Pulmonary artery endothelial cell (primary cell): ENCODE data around the gene METTL15. TPM values are rescaled to one million over a fixed set of nuclear protein-coding genes. Genes with fewer than 3 reads are reported as not detected.
A peak's percentile ranks its signal among the peaks of the same experiment; 100 is the strongest.
"Not testable (repeated sequence)": the region's sequence is repeated elsewhere in the genome, so short reads cannot be mapped to it uniquely, and the experiment has no call there.

Experiments
- DNase-seq: peaks from one replicate; pipeline ENCODE4 v3.0.0-alpha.2; 2011; ENCODE audit warnings: low read depth, low spot score
- total RNA-seq: library from RNA; depleted of rRNA; stranded (reverse); fragments of >200 nt; gene quantifications from 2 replicates; pipeline ENCODE4 v1.2.3, GENCODE V29; 2014

Gene METTL15
- total RNA-seq, 1 donor from 2014 or later, result 11.2 TPM

DNA sequence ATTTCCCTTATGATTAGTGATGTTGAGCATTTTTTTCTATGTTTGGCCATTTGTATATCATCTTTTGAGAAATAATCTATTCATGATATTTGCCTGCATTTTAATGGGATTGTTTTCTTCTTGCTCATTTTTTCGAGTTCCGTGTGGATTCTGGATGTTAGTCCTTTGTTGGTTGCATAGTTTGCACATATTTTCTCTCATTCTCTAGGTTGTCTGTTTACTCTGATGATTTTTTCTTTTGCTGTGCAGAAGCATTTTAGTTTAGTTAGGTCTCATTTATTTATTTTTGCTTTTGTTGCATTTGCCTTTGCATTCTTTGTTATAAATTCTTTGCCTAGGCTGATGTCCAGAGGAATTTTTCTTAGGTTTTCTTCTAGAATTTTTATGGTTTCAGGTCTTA, 87.3 kb downstream of the METTL15 start:
- DNase-seq, result no peak

GRCh38 chr11:28209906-28210305, 101.7 kb downstream of the METTL15 start:
- DNase-seq, result no peak

- DNase-seq, result not testable (repeated sequence)
Observed at GRCh38 chr11:28222063-28222462, 113.9 kb downstream of the METTL15 start.

- no peak for DNase-seq
Observed at GRCh38 chr11:28223577-28223976, 115.4 kb downstream of the METTL15 start.

DNA sequence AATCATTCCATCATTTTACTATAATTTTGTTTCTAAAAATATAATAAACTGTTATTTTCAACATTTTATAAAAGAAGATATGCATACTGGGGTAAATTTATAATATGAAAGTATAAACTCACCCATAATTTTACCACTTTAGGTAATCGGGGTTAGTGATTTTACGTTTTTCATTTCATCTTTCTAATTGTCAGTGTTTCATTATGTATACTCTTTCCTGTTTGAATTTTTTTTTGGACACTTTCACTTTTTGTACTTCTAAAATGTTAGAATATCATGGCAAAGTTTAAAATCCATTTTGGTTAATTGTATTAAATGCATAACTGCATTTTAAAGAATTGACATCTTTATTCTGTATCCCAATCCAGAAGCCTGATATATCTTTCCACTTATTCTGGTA, 115.8 kb downstream of the METTL15 start:
- DNase-seq, result no peak

DNA sequence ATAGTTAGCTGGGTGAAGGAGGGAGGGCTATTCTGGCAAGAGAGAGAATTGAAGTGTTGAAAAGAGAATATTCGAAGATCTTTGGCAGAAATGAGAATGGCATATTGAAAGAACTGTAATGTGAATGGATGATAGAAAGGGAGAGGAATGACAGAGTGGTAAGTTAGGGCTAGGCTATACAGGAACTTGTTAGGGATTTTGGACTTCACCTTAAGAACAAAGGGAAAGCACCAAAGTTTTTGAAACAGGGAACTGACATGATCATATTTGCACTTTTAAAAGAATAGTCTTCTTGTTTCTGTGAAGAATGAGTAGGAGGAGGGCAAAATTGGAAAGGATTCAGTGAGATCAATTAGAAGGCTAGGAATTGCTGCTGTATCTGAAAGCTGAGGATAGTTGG, 119.3 kb downstream of the METTL15 start:
- no peak for DNase-seq

GRCh38 chr11:28228196-28228895, 120.2 kb downstream of the METTL15 start:
- DNase-seq, result peak; percentile 1

GRCh38 chr11:28231475-28231874, 123.3 kb downstream of the METTL15 start:
- no peak for DNase-seq

DNA sequence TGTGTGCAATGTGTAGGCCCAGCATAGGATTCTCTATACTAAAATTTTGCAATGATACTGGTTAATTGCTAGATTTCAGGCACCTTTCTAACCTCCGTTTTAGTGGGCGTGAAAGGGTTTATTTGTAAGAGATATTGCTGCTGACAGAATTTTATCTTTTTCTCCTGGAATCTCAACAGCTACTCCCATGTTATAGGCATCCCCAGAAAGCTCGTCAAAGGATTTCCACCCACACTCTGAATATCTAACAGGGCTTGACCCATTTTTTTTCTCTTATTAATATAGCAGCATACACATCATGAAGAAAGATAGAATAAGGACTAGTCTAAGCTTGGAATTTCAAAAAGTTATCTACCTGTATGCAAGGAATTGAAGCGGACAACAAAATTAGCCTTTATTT, 124.5 kb downstream of the METTL15 start:
- DNase-seq, result no peak

GRCh38 chr11:28241760-28242159, 133.6 kb downstream of the METTL15 start:
- no peak for DNase-seq

GRCh38 chr11:28242596-28242995, 134.4 kb downstream of the METTL15 start:
- no peak for DNase-seq

DNA sequence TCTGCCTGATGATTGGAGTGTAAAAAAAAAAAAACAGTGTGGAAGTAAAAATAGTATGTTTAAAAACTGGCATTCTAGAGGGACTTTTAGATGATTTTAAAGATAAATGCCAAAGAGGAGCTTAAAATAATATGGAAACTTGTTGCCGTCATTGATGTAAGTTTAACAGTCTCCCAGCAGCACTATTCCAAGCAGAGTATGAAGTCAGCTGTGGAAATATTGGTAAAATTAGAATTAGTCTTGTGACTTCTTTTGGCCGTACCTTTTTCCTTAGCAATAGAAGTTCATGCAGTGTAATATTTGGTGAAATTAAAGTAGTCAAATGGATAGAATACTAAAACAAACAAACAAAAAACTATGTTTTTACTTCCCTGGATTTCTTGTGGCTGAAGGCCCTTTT, 134.9 kb downstream of the METTL15 start:
- DNase-seq, result no peak

- DNase-seq, result no peak
Observed at GRCh38 chr11:28243581-28243980, 135.4 kb downstream of the METTL15 start.

GRCh38 chr11:28245131-28245530, 136.9 kb downstream of the METTL15 start:
- no peak for DNase-seq

- DNase-seq, result no peak
Observed at GRCh38 chr11:28250192-28250591, 142.0 kb downstream of the METTL15 start.

- DNase-seq, result no peak
Observed at GRCh38 chr11:28251257-28251656, 143.1 kb downstream of the METTL15 start.

DNA sequence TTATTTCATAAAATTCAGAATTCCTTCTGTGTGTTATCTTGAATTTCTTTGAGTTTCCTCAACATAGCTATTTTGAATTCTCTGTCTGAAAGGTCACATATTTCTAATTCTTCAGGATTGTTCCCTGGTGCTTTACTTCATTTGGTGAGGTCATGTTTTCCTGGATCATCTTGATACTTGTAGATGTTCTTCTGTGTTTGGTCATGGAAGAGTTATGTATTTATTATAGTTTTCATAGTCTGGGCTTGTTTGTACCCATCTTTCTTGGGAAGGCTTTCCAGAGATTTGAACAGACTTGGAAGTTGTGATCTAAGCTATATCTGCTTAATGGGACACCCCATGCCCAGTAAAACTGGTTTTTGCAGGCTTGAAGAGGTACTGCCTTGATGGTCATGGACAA, 149.6 kb downstream of the METTL15 start:
- no peak for DNase-seq

GRCh38 chr11:28259177-28259843, 151.1 kb downstream of the METTL15 start:
- no peak for DNase-seq

DNA sequence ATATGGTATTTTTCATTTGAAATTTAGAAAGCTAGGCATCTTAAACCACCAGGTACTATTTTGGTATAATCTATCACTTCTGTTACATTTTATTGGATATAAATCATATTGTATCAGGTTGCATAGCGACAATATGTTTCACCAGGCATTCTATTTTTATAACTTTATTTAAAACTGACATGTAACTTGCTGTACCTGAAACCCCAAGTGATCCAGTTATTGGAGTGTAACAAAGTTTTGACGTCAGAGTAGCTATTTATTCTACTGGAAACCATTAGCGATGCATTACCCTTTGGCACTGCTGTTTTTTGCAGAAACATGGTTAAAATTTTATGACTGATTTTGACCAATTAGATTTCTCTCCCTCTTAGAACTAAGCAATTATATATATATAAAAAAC, 160.7 kb downstream of the METTL15 start:
- DNase-seq, result no peak

GRCh38 chr11:28269586-28269985, 161.4 kb downstream of the METTL15 start:
- no peak for DNase-seq

DNA sequence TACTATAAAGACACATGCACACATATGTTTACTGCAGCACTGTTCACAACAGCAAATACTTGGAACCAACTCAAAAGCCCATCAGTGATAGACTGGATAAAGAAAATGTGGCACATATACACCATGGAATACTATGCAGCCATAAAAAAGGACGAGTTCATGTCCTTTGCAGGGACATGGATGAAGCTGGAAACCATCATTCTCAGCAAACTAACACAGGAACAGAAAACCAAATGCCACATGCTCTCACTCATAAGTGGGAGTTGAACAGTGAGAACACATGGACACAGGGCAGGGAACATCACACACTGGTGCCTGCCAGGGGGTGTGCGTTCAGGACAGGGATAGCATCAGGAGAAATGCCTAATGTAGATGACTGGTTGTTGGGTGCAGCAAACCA, 164.1 kb downstream of the METTL15 start:
- not testable (repeated sequence) for DNase-seq

- no peak for DNase-seq
Observed at GRCh38 chr11:28274216-28274615, 166.0 kb downstream of the METTL15 start.

DNA sequence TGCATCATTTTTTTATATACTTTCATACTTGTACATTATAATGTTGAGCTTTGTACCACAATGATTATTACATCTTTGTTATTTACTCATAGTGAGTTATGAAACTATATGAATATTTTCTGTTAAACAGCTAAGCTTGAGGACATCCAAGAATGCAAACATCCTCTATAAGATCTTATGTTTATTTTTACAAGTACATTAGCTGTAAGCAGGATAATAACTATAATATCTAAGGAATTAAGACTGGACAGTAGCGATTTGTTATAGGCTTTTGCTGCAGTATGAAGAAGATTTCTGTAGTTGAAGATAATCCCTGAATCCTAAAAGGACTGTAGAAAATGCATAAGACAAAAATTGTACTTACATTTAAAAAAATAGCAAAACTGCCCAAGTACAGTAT, 176.0 kb downstream of the METTL15 start:
- DNase-seq, result no peak
